Measurements from ENCODE around the gene CRELD2.

GRCh38 chr22:49887702-49888101 lies 30.7 kb upstream of the CRELD2 start:
- TF ChIP-seq CTCF (IDR thresholded peaks at IDR 0.05; ENCODE audit: low read length) (no peak), EZH2 (optimal IDR thresholded peaks at IDR 0.05; ENCODE audit: low read depth, low read length) (no peak)

All from MM.1S (cell line).